ENCODE data around the gene EIF4G1. TPM values are rescaled to one million over a fixed set of nuclear protein-coding genes. Genes with fewer than 3 reads are reported as not detected.

Gene EIF4G1
- total and polyA plus RNA-seq, 2 experiments from 2014 or later = 204 to 254 TPM

GRCh38 chr3:184380627-184381260 is 66.3 kb downstream of the EIF4G1 start:
- peak overlapping the region; percentile 25 for H2AFZ ChIP-seq

GRCh38 chr3:184381261-184382224 is 67.1 kb downstream of the EIF4G1 start:
- Histone ChIP-seq H3K9me2 (replicated peaks; ENCODE audit: insufficient read depth) (no peaks in the 10 kb centered on the region), H2AFZ (no peak overlapping the region), H3K9me3 (ENCODE audit: low read depth) (no peaks in the 10 kb centered on the region), H3K36me3 (replicated peaks; ENCODE audit: insufficient read depth, low read depth) (no peaks in the 10 kb centered on the region), H3K27me3 (peaks cover 15% of the 10 kb centered on the region), H3K4me1 (ENCODE audit: insufficient read depth) (peaks cover 20% of the 10 kb centered on the region), H4K20me1 (ENCODE audit: insufficient read depth, poor library complexity, severe bottlenecking) (no peaks in the 10 kb centered on the region), H3K4me3 (no peak overlapping the region), H3K4me2 (peak overlapping the region; percentile 92), H3K79me2 (no peaks in the 10 kb centered on the region), H3K27ac (no peak overlapping the region)
- DNase-seq (ENCODE audit: low spot score) = no peak
- WGBS (ENCODE audit: low lambda C conversion rate, missing lambda C conversion rate) = 18% methylated on average over 43 of the region's 55 CpGs
- TF ChIP-seq EZH2 (IDR thresholded peaks at IDR 0.05; ENCODE audit: borderline replicate concordance) (no peak), EZH2phosphoT487 (IDR thresholded peaks at IDR 0.05; ENCODE audit: low read depth, severe bottlenecking, unreplicated experiment) (no peak), CTCF (IDR thresholded peaks at IDR 0.05; ENCODE audit: poor library complexity) (no peak)

More at GRCh38 chr3:184380627-184381260, 66.3 kb downstream of the EIF4G1 start:
- Histone ChIP-seq H3K4me2 (peak overlapping the region; percentile 92), H3K36me3 (replicated peaks; ENCODE audit: insufficient read depth, low read depth) (no peaks in the 10 kb centered on the region), H3K9me2 (replicated peaks; ENCODE audit: insufficient read depth) (no peaks in the 10 kb centered on the region), H4K20me1 (ENCODE audit: insufficient read depth, poor library complexity, severe bottlenecking) (no peaks in the 10 kb centered on the region), H3K9me3 (ENCODE audit: low read depth) (no peaks in the 10 kb centered on the region), H3K4me1 (ENCODE audit: insufficient read depth) (peaks cover 20% of the 10 kb centered on the region), H3K27me3 (peaks cover 15% of the 10 kb centered on the region), H3K4me3 (peak overlapping the region; percentile 67), H3K79me2 (no peaks in the 10 kb centered on the region), H3K27ac (no peak overlapping the region)
- peak; percentile 86 for TF ChIP-seq EZH2 (IDR thresholded peaks at IDR 0.05; ENCODE audit: borderline replicate concordance)
- no peak for TF ChIP-seq CTCF (IDR thresholded peaks at IDR 0.05; ENCODE audit: poor library complexity)
- peak; percentile 65 for TF ChIP-seq EZH2phosphoT487 (IDR thresholded peaks at IDR 0.05; ENCODE audit: low read depth, severe bottlenecking, unreplicated experiment)
- no peak for DNase-seq (ENCODE audit: low spot score)
- WGBS (ENCODE audit: low lambda C conversion rate, missing lambda C conversion rate) = 4% methylated on average over 34 of the region's 42 CpGs

GRCh38 chr3:184382326-184383032 is 68.1 kb downstream of the EIF4G1 start:
- H3K27me3 ChIP-seq = peaks cover 15% of the 10 kb centered on the region
- H3K4me2 ChIP-seq = no peak overlapping the region
- H3K79me2 ChIP-seq = no peaks in the 10 kb centered on the region
- peaks cover 19% of the 10 kb centered on the region for H3K4me1 ChIP-seq (ENCODE audit: insufficient read depth)
- H3K27ac ChIP-seq = no peak overlapping the region
- no peak for DNase-seq (ENCODE audit: low spot score)
- TF ChIP-seq EZH2 (IDR thresholded peaks at IDR 0.05; ENCODE audit: borderline replicate concordance) (no peak), CTCF (IDR thresholded peaks at IDR 0.05; ENCODE audit: poor library complexity) (no peak), EZH2phosphoT487 (IDR thresholded peaks at IDR 0.05; ENCODE audit: low read depth, severe bottlenecking, unreplicated experiment) (no peak)
- 88% methylated on average over 16 of the region's 16 CpGs for WGBS (ENCODE audit: low lambda C conversion rate, missing lambda C conversion rate)
- H2AFZ ChIP-seq = no peak overlapping the region
- H3K9me3 ChIP-seq (ENCODE audit: low read depth) = no peaks in the 10 kb centered on the region
- no peaks in the 10 kb centered on the region for H3K9me2 ChIP-seq (replicated peaks; ENCODE audit: insufficient read depth)
- no peaks in the 10 kb centered on the region for H3K36me3 ChIP-seq (replicated peaks; ENCODE audit: insufficient read depth, low read depth)
- no peak overlapping the region for H3K4me3 ChIP-seq
- H4K20me1 ChIP-seq (ENCODE audit: insufficient read depth, poor library complexity, severe bottlenecking) = no peaks in the 10 kb centered on the region

All from hepatocyte (in vitro differentiated cells).